ENCODE data around the gene KIF7. TPM values are rescaled to one million over a fixed set of nuclear protein-coding genes. Genes with fewer than 3 reads are reported as not detected.
A peak's percentile ranks its signal among the peaks of the same experiment; 100 is the strongest.

Gene KIF7
- total RNA-seq, 1 donor from 2014 or later, result 5.8 TPM

DNA sequence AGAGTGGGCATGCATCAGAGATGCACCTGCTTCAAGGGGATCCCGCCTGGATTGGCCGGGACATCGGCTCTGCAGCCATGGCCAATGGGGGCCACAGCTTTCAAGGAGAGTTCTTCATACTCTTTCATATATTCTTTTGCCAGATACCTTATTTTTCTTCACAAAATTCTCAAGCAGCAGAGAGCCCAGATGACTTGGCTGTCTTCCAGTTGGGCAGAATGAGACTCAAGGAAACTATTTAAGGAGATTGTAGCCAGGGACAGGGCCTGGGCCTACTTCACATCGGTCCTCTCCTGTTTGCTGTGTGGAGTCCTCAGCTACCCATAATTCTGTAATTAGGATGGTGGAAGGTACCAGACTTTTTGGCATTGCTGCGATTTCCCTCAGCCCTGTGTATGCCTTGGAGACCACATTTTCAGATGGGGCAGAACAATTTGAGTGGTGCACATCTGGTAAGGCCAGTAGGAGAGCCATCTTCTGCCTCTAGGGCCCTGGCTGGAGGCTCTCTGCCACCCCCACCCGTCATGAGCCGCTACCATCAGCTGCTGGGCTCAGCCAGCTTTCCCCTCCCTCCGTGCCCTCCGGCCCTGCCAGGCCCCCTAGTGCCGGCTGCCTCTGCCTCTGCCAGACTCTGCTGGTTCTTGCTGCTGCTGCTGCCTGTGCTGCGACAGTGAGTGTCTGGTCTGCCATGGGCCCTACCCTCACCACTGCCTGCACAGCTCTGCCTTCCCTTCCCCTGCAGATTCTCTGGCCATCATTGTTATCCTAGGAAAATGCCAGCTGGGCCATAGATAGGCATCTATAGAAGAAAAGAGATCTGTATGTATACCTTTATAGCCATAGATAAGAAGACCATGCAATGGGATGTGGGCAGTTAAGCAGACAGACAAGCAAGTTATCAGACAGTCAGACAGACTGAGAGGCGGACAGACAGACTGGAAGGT lies 17.2 kb upstream of the KIF7 start:
- peak; percentile 73 for DNase-seq (ENCODE audit: low spot score)
- intact Hi-C loops (cut with DNase I), result no loop called here

DNA sequence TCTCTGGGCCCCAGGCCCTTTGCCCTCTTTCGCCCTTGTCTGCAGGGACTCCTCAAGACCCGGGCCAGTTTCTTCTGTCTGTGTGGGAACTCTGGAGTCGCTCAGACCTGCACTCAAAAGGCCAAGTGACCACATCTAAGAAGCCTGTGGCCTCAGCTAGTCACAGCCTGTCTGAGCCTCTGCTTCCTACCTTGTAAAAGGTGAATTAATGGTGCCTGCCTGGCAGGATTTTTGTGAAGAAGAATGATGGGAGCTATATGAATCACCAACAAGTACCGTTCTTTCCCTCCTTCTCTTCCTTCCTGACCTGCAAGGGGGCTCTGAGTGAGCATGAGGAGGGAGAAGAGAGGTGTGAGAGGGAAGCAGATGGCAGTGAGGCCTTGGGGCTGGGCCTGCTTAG lies 16.4 kb upstream of the KIF7 start:
- intact Hi-C loops (cut with DNase I), result no loop called here
- peak; percentile 61 for DNase-seq (ENCODE audit: low spot score)

DNA sequence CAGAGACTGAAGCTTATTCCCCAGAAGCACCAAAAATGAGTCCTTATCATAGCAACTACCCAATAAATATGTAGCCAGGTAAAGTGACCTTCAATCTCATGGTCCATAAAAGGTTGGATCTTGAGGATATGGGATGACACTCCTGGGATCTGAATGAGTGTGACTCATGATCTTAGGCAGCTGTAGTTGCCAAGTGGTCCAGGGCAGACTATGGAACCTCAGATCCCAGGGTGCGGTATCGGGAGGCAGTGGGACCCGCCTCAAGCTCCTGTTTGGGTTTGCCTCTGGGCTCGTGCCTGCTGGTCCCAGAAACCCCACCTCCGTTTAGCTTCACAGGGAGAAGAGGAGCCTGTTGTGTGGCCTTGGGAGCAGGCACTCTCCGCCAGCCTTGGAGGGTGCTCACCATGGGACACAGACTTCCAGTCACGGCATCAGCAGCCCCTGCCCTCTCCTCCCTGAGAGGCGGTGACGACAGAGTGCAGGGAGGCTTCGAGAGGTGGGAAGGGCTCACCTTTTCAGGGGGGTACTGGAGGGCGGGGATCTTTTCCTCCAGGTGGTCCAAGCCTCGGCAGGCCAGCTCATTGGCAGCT lies 15.8 kb upstream of the KIF7 start:
- peak; percentile 62 for DNase-seq (ENCODE audit: low spot score)
- intact Hi-C loops (cut with DNase I), result no loop called here

DNA sequence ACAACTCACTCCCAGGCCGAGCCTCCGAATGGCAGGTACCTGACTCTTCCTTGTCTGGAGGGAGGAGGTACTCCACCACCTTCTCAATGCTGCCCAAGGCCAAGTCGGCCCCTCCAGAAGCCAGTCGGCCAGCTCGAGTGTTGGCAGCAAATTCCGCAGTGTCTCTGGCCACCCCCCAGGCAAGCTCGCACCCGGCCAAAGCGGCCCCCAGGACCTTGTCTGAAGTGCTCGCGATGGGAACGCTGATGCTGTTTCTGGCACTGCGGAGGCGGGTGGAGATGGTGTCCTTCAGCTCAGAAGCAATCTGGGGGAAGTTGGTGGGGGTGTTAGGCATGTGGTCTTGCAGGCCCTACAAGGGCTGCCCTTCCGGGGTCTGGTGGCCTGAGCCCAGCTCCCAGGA lies 14.7 kb upstream of the KIF7 start:
- peak; percentile 56 for DNase-seq (ENCODE audit: low spot score)
- intact Hi-C loops (cut with DNase I), result no loop called here

DNA sequence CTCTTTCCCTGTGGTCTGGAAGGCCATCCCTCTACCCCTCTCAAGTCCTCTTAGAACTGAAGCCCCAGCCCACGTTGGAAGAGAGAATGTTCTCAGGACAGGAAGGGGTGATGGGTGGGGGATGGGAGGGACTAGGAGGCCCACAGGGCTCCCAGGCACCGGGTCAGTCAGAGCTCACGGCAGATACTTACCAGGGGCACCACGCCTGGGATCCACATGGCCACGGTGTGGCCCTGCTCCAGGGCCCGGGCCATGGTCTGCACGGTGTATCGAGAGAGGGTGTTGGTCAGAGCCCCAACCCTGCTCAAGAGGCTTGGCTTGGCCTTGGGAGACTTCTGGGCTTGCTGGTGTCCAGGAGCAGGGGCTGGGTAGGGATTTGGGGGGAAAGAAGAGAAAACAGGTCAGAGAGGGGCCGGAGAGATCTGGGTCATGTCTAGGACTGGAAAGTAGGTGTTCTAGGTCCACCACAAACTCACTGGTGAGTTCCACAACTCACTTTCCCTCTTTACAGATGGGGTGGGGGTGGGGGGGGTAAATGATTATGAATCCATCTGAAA lies 14.1 kb upstream of the KIF7 start:
- peak; percentile 15 for DNase-seq (ENCODE audit: low spot score)
- intact Hi-C loops (cut with DNase I), result no loop called here

DNA sequence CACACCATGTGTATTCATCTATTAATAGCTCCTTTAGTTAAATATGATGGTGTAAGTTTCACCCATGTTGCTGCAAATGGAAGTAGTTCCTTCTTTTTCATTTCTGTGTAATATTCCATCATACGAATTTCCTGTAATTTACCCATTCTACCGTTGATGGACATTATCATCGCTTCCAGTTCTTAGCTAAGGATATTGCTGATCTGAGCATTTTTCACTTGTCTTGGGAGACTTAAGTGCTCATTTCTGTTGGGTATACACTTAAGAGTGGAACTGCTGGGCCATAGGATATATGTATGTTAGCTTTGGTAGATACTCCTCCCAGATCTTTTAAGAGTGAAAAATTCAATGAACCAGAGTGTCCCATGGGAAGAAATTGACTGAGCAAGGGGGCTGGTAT lies 12.9 kb upstream of the KIF7 start:
- intact Hi-C loops (cut with DNase I), result no loop called here
- no peak for DNase-seq (ENCODE audit: low spot score)

DNA sequence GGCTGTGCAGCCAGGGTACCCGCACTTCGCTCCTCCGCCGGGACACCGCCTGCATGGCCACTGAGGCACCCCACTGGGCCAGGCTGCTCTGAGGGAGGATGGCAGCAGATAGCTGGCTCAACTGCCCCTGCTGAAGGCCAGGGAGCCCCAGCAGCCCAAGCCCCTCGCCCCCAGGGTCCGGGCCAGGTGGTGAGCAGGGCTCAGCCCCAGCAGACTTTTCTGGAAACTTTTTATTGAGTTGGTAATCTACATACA lies 12.4 kb upstream of the KIF7 start:
- intact Hi-C loops (cut with DNase I), result no loop called here
- DNase-seq (ENCODE audit: low spot score), result no peak

DNA sequence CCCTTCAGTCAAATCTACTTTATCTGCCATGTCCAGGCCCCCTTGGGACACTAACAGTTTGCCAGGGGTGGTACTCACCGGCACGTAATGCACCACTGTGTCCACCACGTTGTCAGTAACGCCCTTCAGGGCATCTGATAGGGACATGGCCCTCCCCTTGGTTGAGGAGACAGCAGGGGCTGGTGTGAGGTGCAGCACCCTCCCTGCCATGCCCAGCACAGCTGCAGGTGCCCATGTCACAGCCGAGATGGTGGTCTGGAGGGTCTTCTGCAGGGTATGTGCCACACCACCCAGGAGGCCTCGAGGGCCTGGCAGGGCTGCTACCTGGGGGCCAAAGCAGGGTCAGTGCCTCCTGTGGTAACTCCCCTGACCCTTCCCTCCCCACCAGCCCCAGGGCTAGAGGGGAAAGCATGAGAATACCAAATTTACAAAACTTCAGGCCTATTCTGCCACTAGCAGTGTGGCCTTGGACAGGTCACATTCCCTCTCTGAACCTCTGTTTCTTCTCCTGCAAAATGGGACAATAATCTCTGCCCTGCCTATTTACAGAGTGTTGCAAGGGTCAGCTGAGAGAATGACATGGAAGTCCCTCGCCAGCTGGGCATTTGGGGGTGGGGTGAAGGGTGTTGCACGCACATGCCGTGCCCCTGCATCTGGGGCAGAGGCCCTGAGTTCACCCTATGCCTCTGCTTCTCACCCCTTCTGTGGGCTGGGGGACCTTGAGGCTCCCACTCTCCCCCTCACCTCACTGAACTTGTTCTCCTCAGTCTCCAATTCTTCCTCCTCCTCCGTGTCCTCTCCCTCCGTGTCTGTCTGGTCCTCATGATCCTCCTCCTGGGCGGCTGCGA lies 11.8 kb upstream of the KIF7 start:
- intact Hi-C loops (cut with DNase I), result no loop called here
- DNase-seq (ENCODE audit: low spot score), result peak; percentile 66

DNA sequence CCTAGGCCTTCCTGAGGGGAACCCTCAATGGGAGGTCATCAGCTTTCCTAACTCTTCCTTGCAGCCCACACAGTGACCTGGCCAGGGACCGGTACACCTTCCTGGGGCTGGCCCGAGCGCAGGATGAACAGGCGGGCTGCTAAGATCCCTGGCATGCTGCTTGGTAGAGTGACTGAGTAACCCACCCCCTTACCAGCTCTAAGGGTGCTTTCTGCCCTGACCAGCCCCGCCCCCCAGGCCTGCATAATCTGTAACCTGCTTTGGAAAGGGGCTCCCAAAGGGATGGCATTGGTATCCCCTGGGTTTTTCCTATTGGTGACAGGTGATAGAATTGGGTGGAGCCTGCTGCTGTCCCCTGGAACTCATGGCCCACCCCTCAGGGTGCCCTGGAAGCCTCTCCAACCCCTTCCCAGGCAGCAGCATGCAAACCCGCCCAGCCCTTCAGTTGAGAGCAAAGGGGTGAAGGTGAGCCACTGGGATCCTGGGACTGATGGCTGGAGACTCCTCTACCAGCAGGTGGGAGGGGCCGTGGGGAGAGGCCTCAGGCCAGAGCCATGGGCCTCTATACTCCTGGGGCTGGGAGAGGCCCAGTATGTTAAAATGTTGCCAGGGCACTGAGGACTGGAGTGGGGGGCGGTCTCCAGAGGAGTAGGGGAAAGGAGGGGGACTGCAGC lies 11.1 kb upstream of the KIF7 start:
- intact Hi-C loops (cut with DNase I), result no loop called here
- peak; percentile 72 for DNase-seq (ENCODE audit: low spot score)

DNA sequence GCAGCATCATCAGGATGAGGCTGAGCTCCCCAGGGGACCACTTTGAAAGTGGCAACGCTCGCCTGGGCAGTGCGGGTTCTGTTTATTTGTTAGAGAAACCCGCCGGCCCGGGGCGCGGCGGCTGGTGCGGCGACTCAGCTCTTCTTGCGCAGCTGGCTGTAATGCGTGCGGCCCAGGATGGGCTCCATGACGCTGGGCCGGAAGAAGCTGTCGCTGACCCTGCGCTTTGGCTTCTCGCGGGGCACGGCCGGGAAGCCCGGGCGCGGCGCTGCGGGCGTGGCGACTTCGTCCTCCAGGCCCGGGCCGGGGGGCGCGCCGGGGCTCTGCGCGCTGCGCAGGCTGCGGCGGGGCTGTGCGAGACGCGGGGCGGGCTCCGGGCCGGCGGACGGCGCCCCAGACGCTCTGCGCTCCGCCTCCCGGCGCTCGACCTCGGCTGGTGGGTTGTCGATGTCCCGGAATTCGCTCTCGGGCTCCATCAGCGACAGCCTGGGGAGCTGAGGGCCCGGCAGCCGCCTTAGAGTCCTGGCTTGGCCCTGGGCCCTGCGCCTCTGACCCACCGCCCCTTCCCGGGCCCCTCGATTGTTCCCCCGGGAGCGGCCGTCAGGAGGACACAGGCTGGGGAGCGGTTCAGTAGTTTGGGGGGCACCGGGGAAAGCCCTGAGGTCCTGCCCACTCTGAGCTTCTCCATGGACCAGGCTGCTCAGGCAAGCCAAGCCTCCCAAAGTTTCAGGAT lies 10.3 kb upstream of the KIF7 start:
- intact Hi-C loops (cut with DNase I), result no loop called here

DNA sequence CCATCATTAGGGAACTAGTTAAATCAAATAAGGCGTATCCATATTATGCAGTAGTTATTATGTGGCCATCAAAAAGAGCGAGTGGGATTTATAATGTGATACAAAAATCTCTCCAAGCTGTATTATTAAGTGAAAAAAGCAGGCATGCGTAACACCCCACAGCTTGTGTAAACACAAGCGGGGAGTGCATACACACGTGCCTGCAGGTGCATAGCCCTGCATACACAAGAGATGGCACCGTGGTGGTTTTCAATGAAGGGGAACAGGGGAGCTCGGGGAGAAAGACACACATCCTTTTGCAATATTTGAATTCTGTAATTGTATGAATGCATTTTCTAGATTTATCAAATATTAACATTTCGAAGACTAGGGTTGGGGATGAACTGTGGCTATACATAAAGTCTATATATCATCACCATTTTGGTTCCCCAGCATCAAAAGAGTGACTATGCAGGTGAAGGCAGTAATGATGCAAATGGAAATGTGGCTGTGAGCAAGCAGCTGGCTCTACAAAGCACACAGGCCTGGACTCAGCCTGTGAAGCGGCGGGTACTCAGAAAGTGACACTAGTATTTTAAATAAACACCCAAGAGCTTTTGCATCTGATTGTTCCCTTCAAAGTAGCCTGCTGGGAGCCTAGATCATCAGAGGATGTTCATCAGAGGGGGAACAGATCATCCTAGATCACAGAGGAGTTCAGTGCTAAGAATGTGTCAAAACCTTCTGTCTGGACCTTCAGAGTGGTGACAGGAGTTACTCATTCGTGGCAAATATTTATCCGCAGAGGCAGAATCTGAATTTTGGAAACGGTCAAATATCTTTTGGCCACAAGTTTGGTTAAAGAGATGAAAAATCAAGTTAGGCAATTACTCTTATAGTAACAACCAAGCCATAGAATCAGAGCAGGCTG lies 9.4 kb upstream of the KIF7 start:
- intact Hi-C loops (cut with DNase I), result no loop called here
- peak; percentile 10 for DNase-seq (ENCODE audit: low spot score)

More for the DNA sequence above, 10.3 kb upstream of the KIF7 start:
- DNase-seq (ENCODE audit: low spot score), result peak; percentile 79

DNA sequence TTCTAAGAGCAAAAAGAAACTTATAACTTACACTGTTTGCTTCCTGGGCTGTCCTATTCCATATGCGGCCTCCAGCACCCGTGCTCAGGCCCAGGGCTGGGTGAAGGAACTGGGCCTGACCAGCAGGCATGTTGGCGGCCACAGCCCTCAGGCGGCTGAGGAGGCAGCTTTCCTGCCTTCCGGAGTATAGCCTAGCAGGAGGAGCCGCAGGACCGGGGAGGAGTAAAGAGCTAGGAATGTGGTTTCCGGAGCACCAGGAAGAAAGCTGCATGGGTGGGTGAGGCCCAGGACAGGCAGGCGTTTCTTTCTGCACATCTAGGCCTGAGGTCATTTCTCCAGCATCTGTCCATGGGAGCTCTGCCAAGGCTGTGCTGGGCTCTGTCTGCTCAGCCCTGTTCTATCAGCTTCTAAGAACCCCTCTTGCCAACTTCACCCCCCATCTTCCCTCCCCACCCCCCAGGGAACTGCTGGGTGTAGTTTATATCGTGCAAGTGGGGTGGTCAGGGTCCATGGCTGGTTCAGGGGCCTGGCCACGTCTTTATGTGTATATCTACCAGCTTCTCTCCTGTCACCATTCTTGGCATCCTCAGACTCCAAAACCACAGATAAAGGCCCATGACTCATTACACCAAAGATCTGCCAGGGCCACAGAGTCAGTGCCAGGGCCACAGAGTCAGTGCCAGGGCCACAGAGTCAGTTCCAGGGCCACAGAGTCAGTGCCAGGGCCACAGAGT lies 7.8 kb upstream of the KIF7 start:
- intact Hi-C loops (cut with DNase I), result no loop called here
- DNase-seq (ENCODE audit: low spot score), result peak; percentile 73

DNA sequence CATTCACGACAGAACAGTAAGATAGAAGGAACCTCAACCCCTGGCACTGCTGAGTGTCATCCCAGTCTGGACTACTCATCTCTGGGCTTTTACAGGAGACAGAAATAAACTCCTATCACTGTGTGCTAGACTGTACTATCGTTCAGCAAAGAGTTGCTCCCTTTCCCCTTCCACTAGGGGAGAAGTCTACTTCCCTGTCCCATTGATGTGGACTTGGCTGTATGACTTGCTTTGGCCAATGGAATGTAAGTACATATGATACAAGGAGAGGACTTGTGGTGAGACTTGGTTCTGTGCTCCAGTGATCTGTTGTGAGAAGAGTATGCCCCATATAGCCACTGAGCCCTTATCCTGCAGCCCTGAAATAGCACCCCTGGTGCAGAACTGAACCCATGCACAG lies 5.3 kb upstream of the KIF7 start:
- peak; percentile 47 for DNase-seq (ENCODE audit: low spot score)
- intact Hi-C loops (cut with DNase I), result no loop called here

DNA sequence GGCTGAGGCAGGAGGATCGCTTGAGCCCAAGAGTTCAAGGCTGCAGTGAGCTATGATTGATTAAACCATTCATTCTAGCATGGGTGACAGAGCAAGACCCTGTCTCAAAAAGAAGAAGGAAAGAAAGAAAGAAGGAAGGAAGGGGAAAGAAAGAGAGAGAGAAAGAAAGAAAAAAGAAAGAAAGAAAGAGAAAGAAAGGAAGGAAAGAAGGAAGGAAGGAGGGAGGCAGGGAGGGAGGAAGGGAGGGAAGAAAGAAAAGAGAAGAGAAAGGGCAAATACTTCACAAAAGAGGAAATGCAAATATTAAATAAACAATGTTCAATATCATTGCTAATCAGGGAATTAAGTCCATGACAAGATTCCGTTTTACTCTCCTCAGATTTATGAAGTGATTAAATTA lies 4.0 kb upstream of the KIF7 start:
- no peak for DNase-seq (ENCODE audit: low spot score)
- intact Hi-C loops (cut with DNase I), result no loop called here

DNA sequence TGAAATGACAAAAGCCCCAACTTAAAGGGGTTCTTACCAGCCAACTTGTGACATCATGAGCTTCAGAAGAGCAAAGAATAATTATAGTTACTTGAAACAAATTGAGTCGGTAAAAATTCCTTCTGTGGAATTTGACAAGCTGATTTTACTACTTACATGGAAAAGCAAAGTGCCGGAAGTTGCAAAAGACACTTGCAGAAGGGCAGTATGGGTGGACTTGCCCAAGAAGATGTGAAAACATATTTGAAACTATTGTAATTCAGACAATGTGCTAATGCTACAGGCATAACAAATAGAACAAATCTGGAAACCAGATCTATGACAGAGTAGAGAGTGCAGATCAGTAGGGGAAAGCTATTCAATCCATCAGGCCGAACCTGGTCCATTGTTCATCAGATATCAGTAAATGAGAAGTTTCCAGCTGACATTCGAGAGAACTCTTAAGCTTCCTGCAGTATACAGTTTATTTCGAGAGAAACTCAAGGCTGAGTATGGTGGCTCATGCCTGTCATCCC lies 2.5 kb upstream of the KIF7 start:
- intact Hi-C loops (cut with DNase I), result no loop called here
- no peak for DNase-seq (ENCODE audit: low spot score)

DNA sequence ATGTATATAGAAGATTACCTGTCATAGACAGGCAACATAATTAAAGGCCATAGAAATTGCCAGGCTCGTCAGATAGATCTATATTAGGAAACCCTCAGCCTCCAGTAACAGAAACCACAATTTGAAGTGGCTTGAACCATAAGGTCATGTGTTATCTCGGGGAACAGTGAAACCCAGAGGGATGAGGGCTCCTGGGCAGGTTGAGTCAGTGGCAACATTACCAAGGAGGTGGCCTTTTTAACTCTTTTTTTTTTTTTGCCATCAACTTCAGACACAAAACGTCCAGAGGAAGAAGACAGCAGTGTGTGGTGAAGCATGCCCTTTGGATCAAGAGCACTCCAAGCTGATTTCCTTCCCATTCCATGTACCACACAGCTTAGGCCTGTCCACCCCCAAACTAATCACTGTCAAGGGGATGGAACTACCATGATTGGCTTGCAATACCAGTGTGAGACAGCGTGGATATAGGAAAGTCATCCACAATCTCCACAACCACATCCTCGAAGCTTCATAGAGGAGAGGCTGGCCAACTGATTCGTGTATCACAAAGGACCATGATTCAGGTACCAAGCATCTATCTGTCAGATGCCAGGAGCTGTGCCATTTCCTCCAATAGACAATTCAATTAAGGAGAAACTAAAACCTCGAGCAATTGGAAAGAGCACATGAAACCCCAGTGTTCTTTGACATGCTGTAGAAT lies 999 bp upstream of the KIF7 start:
- DNase-seq (ENCODE audit: low spot score), result peak; percentile 35
- intact Hi-C loops (cut with DNase I), result no loop called here
